Endothelial cell of umbilical vein (primary cell): Measurements from ENCODE around the gene PSMC2. TPM values are rescaled to one million over a fixed set of nuclear protein-coding genes. Genes with fewer than 3 reads are reported as not detected.

Source experiments
- BruUV-seq: library from RNA; stranded (reverse); fragments of 400-500 nt; replicated peaks from 2 replicates; lab custom pipeline; 2021; lab: Mats Ljungman, UMichigan
- CTCF ChIA-PET: fragments of 300-600, 350-600 bp; sonication (Branson Sonifier 250); formaldehyde crosslinking; loops from one replicate; lab custom pipeline; 2021; ENCODE audit warnings: antibody characterized with exemption, inconsistent platforms; lab: Charles Lee
- POLR2A ChIA-PET: fragments of 300-600, 350-600 bp; sonication (Branson Sonifier 250); formaldehyde crosslinking; loops from one replicate; lab custom pipeline; 2021; ENCODE audit warnings: antibody characterized with exemption, inconsistent platforms; lab: Charles Lee
- DNase-seq: peaks from one replicate; pipeline ENCODE4 v3.0.0-alpha.2; 2011; ENCODE audit warnings: low read depth, low spot score
- FAIRE-seq: peaks from 2 replicates; lab custom pipeline; 2011; peaks lifted over from hg19 to GRCh38; lab: Jason Lieb, UNC
- H2AFZ ChIP-seq: 2 replicates; pipeline ENCODE4 v1.6.0; 2012; ENCODE audit warnings: low read depth, low read length, control low read depth, inconsistent platforms
- H3K27ac ChIP-seq: 2 replicates; pipeline ENCODE4 v1.5.1; 2011; ENCODE audit warnings: low read depth, mild to moderate bottlenecking, control low read depth, low read length, moderate library complexity; ENCODE audit not compliant: insufficient read depth
- H3K27me3 ChIP-seq, 2 experiments: 2 replicates each; pipeline versions ENCODE4 v1.6.0 to v1.6.1; 2011; ENCODE audit warnings: low read length in 2 of 2, mixed read lengths in 1 of 2; ENCODE audit not compliant: control insufficient read depth in 2 of 2, insufficient read depth in 2 of 2
- H3K36me3 ChIP-seq, 2 experiments: 2 replicates in 1 of 2; 3 replicates in 1 of 2; pipeline ENCODE4 v1.5.1; 2011; ENCODE audit warnings: low read length in 2 of 2, mild to moderate bottlenecking in 1 of 2, moderate library complexity in 1 of 2; ENCODE audit not compliant: control insufficient read depth in 2 of 2, insufficient read depth in 2 of 2; ENCODE audit errors: extremely low read depth in 1 of 2
- H3K4me1 ChIP-seq: 3 replicates; pipeline ENCODE4 v1.5.1; 2011; ENCODE audit warnings: mild to moderate bottlenecking, low read length; ENCODE audit not compliant: control insufficient read depth, insufficient read depth; ENCODE audit errors: extremely low read depth
- H3K4me2 ChIP-seq: 2 replicates; pipeline ENCODE4 v1.6.1; 2011; ENCODE audit warnings: low read length, control low read depth, mixed read lengths; ENCODE audit not compliant: insufficient read depth
- H3K4me3 ChIP-seq, 3 experiments: fragments of 200-600 bp in 1 of 3; sonication (generic), shearing (Covaris generic) in 1 of 3; replicated peaks in 1 of 3; 2 replicates each; pipeline ENCODE4 v1.5.1; 2011 to 2016; ENCODE audit warnings: control low read depth in 3 of 3, low read length in 3 of 3, mild to moderate bottlenecking in 2 of 3, inconsistent platforms in 1 of 3, low read depth in 1 of 3, moderate library complexity in 1 of 3; ENCODE audit not compliant: insufficient read depth in 1 of 3
- H3K79me2 ChIP-seq: 2 replicates; pipeline ENCODE4 v1.6.0; 2012; ENCODE audit warnings: low read length, inconsistent platforms; ENCODE audit not compliant: control insufficient read depth, insufficient read depth
- H3K9ac ChIP-seq: replicated peaks from 2 replicates; pipeline ENCODE3; 2011; ENCODE audit warnings: low read length, control low read depth; ENCODE audit not compliant: insufficient read depth; ENCODE audit errors: extremely low read depth
- H3K9me1 ChIP-seq: replicated peaks from 3 replicates; pipeline ENCODE4 v1.6.0; 2011; ENCODE audit warnings: mild to moderate bottlenecking, low read length; ENCODE audit not compliant: control insufficient read depth, insufficient read depth; ENCODE audit errors: extremely low read depth
- H3K9me3 ChIP-seq: replicated peaks from 2 replicates; pipeline ENCODE4 v1.5.1; 2012; ENCODE audit warnings: low read length, inconsistent platforms; ENCODE audit not compliant: control insufficient read depth, insufficient read depth
- H4K20me1 ChIP-seq: replicated peaks from 2 replicates; pipeline ENCODE3; 2011; ENCODE audit warnings: mild to moderate bottlenecking, low read length; ENCODE audit not compliant: control insufficient read depth, insufficient read depth; ENCODE audit errors: extremely low read depth
- CTCF ChIP-seq, 2 donors: IDR thresholded peaks; 1 replicate in 1 of 2; 2 replicates in 1 of 2; pipeline ENCODE4 v1.5.1; 2011; ENCODE audit warnings: low read length in 2 of 2, mild to moderate bottlenecking in 2 of 2, moderate library complexity in 2 of 2, control low read depth in 1 of 2, inconsistent platforms in 1 of 2, low read depth in 1 of 2; ENCODE audit not compliant: insufficient read depth in 1 of 2; ENCODE audit errors: extremely low read depth in 1 of 2
- EZH2 ChIP-seq: IDR thresholded peaks from 2 replicates; pipeline ENCODE4 v1.6.1; 2012; ENCODE audit warnings: borderline replicate concordance, low read depth, mild to moderate bottlenecking, moderate library complexity, low read length, inconsistent platforms; ENCODE audit not compliant: severe bottlenecking
- FOS ChIP-seq: IDR thresholded peaks from 2 replicates; pipeline ENCODE4 v1.6.1; 2011; ENCODE audit warnings: mild to moderate bottlenecking, low read length, moderate library complexity, borderline replicate concordance; ENCODE audit not compliant: insufficient read depth
- GATA2 ChIP-seq: IDR thresholded peaks from 2 replicates; pipeline ENCODE4 v1.7.0; 2011; ENCODE audit warnings: low read depth, mild to moderate bottlenecking, moderate library complexity, mixed read lengths, low read length; ENCODE audit not compliant: insufficient read length, insufficient read depth
- JUN ChIP-seq: IDR thresholded peaks from 2 replicates; pipeline ENCODE4 v1.6.1; 2011; ENCODE audit warnings: borderline replicate concordance, low read depth; ENCODE audit not compliant: insufficient read length, insufficient read depth
- MAX ChIP-seq: IDR thresholded peaks from 2 replicates; pipeline ENCODE4 v1.6.1; 2011; ENCODE audit not compliant: insufficient read depth, insufficient read length
- MYC ChIP-seq: IDR thresholded peaks from one replicate; pipeline ENCODE4 v1.6.1; 2011; ENCODE audit warnings: mild to moderate bottlenecking, low read depth, low read length
- POLR2A ChIP-seq: IDR thresholded peaks from 2 replicates; pipeline ENCODE4 v1.6.1; 2012; ENCODE audit warnings: low read depth, mild to moderate bottlenecking, control low read depth, low read length
- POLR2AphosphoS5 ChIP-seq: IDR thresholded peaks from 2 replicates; pipeline ENCODE4 v1.6.1; 2012; ENCODE audit warnings: low read depth, mild to moderate bottlenecking, control low read depth, low read length, moderate library complexity; ENCODE audit not compliant: insufficient read depth
- dilution Hi-C: fragments of 300-500 bp; cut with MboI; formaldehyde crosslinking; loops from one replicate; pipeline ENCODE4 v1.15.0; 2019; ENCODE audit warnings: low sequenced_read_pairs; ENCODE audit not compliant: extremely low pct_ligation_motif_present
- intact Hi-C: fragments of 100-400 bp; cut with micrococcal nuclease; formaldehyde crosslinking; loops from one replicate; pipeline ENCODE4 v1.10.0; 2022
- polyA plus RNA-seq, 4 experiments: library from polyadenylated mRNA; depleted of rRNA in 3 of 4; stranded (reverse) in 3 of 4; unstranded in 1 of 4; fragments of >200 nt; gene quantifications; 2 replicates each; pipeline versions ENCODE4 v1.2.1 to v1.2.3, GENCODE V29; 2011 to 2012; ENCODE audit warnings: missing spikeins in 1 of 4
- total RNA-seq: library from RNA; stranded (reverse); gene quantifications from 2 replicates; pipeline ENCODE4 v1.2.3, GENCODE V29; 2021

Gene PSMC2
- total and polyA plus RNA-seq, 2 donors (not counting 3 experiments of a cell fraction or from before 2014, with no cell fraction given), result 109 to 147 TPM

DNA sequence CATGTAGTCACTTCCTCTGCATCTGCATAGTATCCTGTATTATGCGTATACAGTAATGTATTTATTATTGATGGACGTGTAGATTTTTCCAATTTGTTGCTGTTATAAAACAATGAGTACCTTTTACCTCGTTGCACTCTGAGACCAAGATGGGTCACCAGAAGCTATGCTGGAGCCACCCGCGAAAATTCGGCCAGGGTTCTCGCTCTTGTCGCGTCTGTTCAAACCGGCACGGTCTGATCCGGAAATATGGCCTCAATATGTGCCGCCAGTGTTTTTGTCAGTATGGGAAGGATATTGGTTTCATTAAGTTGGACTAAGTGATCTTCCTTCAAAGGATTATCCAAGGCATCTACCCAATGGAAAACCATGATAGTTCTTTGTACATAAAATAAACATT, 1.0 kb downstream of the PSMC2 start:
- Histone ChIP-seq H3K9me3 (no peaks in the 10 kb centered on the region), H3K4me2 (peak overlapping the region; percentile 93), H4K20me1 (no peaks in the 10 kb centered on the region), H3K4me3 (peak overlapping the region; percentile 71 to 89 (median 86)), H3K4me1 (peaks cover 29% of the 10 kb centered on the region), H3K9me1 (no peaks in the 10 kb centered on the region), H2AFZ (no peak overlapping the region), H3K9ac (peak overlapping the region; percentile 94), H3K36me3 (no peaks in the 10 kb centered on the region), H3K79me2 (peaks cover 79% of the 10 kb centered on the region), H3K27me3 (no peaks in the 10 kb centered on the region), H3K27ac (peak overlapping the region; percentile 63)
- dilution Hi-C loops, result no loop called here
- DNase-seq (peak; percentile 13), FAIRE-seq (no peak)
- no peak for TF ChIP-seq POLR2AphosphoS5
- TF ChIP-seq GATA2, result no peak
- TF ChIP-seq MYC, result no peak
- CTCF ChIA-PET, result no interaction called here
- BruUV-seq, result no TSS peak
- intact Hi-C loops, result no loop called here
- POLR2A ChIA-PET, result interaction anchor here (0.6 kb wide), 1 partner anchor 1743 kb away, joined by 3 read pairs; no protein-coding TSS in a partner anchor

DNA sequence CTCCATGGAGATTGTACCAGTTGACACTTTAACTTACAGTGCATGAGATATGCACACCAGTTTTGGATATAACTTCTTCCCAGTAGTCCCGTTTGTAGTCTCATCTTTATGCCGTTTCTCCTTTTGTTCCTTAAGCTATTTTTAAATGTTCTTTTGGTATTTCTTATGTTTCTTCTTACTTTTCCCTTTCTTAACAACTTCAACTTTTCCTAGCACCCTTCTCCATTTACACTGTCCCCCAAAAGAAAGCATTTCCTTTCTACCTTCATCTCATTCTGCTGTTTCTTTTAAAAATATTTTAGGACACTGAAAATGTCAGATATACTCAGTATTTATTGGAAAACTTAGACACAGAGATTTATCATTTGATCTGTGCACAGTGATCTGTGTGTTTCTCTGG, 1.5 kb downstream of the PSMC2 start:
- no peaks in the 10 kb centered on the region for H3K27me3 ChIP-seq
- FAIRE-seq (no peak), DNase-seq (no peak)
- peak overlapping the region; percentile 71 to 89 (median 86) for H3K4me3 ChIP-seq
- H3K4me1 ChIP-seq, result peaks cover 27% of the 10 kb centered on the region
- H3K79me2 ChIP-seq, result peaks cover 74% of the 10 kb centered on the region
- H3K27ac ChIP-seq, result no peak overlapping the region
- ChIA-PET CTCF (no interaction called here), POLR2A (no interaction called here)
- BruUV-seq, result no TSS peak
- dilution Hi-C loops (no loop called here), intact Hi-C loops (no loop called here)
- no peak for TF ChIP-seq FOS
- no peak for TF ChIP-seq MAX
- no peak for TF ChIP-seq GATA2
- no peak for TF ChIP-seq MYC
- TF ChIP-seq EZH2, result no peak
- no peak for TF ChIP-seq JUN
- no peak for TF ChIP-seq POLR2A
- TF ChIP-seq POLR2AphosphoS5, result no peak
- no peak for TF ChIP-seq CTCF (IDR thresholded peaks at IDR 0.05; ENCODE audit: extremely low read depth in 1 of 2, insufficient read depth in 1 of 2, low read depth in 1 of 2, low read length in 2 of 2)
- no peaks in the 10 kb centered on the region for H3K9me1 ChIP-seq
- no peak overlapping the region for H2AFZ ChIP-seq
- H3K36me3 ChIP-seq, result peaks cover 0 to under 1% of the 10 kb centered on the region in 2 experiments
- no peaks in the 10 kb centered on the region for H4K20me1 ChIP-seq
- H3K9me3 ChIP-seq, result no peaks in the 10 kb centered on the region
- H3K9ac ChIP-seq, result peak overlapping the region; percentile 94
- H3K4me2 ChIP-seq, result peak overlapping the region; percentile 93
